HL-60 (cell line): Measurements from ENCODE around the gene KRT12.
A peak's percentile ranks its signal among the peaks of the same experiment; 100 is the strongest.

ENCODE experiments used
- DNase-seq, 2 experiments: peaks; one replicate each; pipeline ENCODE4 v3.0.0-alpha.2; 2010 to 2020; ENCODE audit warnings: low read depth in 1 of 2, low spot score in 1 of 2
- H3K27ac ChIP-seq: fragments of 250-450 bp; sonication (Bioruptor Pico); replicated peaks from 2 replicates; pipeline ENCODE4 v1.5.1; 2020; ENCODE audit warnings: mild to moderate bottlenecking, moderate library complexity
- H3K27me3 ChIP-seq: fragments of 250-450 bp; sonication (Bioruptor Pico); 2 replicates; pipeline ENCODE4 v1.5.1; 2021; ENCODE audit warnings: mild to moderate bottlenecking, moderate library complexity; ENCODE audit not compliant: insufficient read depth, poor library complexity, severe bottlenecking
- H3K4me3 ChIP-seq: replicated peaks from 2 replicates; pipeline ENCODE4 v1.5.1; 2011; ENCODE audit warnings: mild to moderate bottlenecking, control low read depth, low read length; ENCODE audit not compliant: insufficient read depth
- CTCF ChIP-seq: IDR thresholded peaks from one replicate; pipeline ENCODE4 v1.5.1; 2011; ENCODE audit warnings: low read length, control low read depth, inconsistent platforms; ENCODE audit not compliant: insufficient read depth
- GABPA ChIP-seq: IDR thresholded peaks from 2 replicates; pipeline ENCODE4 v1.6.1; 2012; ENCODE audit warnings: low read depth
- POLR2AphosphoS5 ChIP-seq: IDR thresholded peaks from 2 replicates; pipeline ENCODE4 v1.6.1; 2012; ENCODE audit warnings: low read depth
- REST ChIP-seq: IDR thresholded peaks from 2 replicates; pipeline ENCODE4 v1.6.1; 2012; ENCODE audit warnings: low read depth; ENCODE audit not compliant: insufficient replicate concordance
- SPI1 ChIP-seq: IDR thresholded peaks from 2 replicates; pipeline ENCODE4 v1.6.1; 2012; ENCODE audit warnings: low read depth, mild to moderate bottlenecking, borderline replicate concordance

KRT12 gene

GRCh38 chr17:40818733-40819527, 48.1 kb downstream of the KRT12 start:
- Histone ChIP-seq H3K27me3 (no peaks in the 10 kb centered on the region), H3K4me3 (peak overlapping the region; percentile 65), H3K27ac (peak overlapping the region; percentile 63)
- peak; percentile 33 to 81 for DNase-seq
- TF ChIP-seq POLR2AphosphoS5 = no peak
- TF ChIP-seq REST = peak; percentile 10
- peak; percentile 81 for TF ChIP-seq GABPA
- TF ChIP-seq SPI1 = peak; percentile 11; the same call in 1 of the 2 replicates
- no peak for TF ChIP-seq CTCF

- Histone ChIP-seq H3K27me3 (no peaks in the 10 kb centered on the region), H3K4me3 (peak overlapping the region; percentile 65), H3K27ac (peak overlapping the region; percentile 63)
- TF ChIP-seq CTCF = no peak
- TF ChIP-seq REST = no peak
- no peak for TF ChIP-seq GABPA
- TF ChIP-seq SPI1 = no peak
- TF ChIP-seq POLR2AphosphoS5 = no peak
- DNase-seq = no peak
These were observed 48.7 kb downstream of the KRT12 start for GRCh38 chr17:40818343-40818732.

- TF ChIP-seq SPI1 (no peak), POLR2AphosphoS5 (no peak), GABPA (no peak), REST (no peak), CTCF (no peak)
- DNase-seq = no peak
- Histone ChIP-seq H3K4me3 (no peak overlapping the region), H3K27me3 (peaks cover 3% of the 10 kb centered on the region), H3K27ac (no peak overlapping the region)
These were observed 49.8 kb downstream of the KRT12 start for GRCh38 chr17:40817103-40817682.
